ENCODE results near the gene FBXL20. TPM values are rescaled to one million over a fixed set of nuclear protein-coding genes. Genes with fewer than 3 reads are reported as not detected.

The FBXL20 gene
- total and polyA plus RNA-seq, 9 of the 15 experiments (the other 6 are each of a cell fraction or from before 2014, with no cell fraction given): 1.8 to 15.1 (median 5.6) TPM

- TF ChIP-seq MNT (conservative IDR thresholded peaks at IDR 0.05) (peak; percentile 22 to 70; a peak in 2 of 4 replicates), POLR2G (IDR thresholded peaks at IDR 0.05; ENCODE audit: low read depth, low read length) (peak; percentile 77), PRDM10 (IDR thresholded peaks at IDR 0.05; ENCODE audit: partially characterized antibody) (peak; percentile 25), SETDB1 (IDR thresholded peaks at IDR 0.05; ENCODE audit: low read length) (no peak), RBM17 (IDR thresholded peaks at IDR 0.05; ENCODE audit: borderline replicate concordance, low read depth, low read length) (no peak), SMARCA5 (IDR thresholded peaks at IDR 0.05) (0 out of 2 replicates have a peak, but pooled peaks have one; percentile 29), ARID2 (IDR thresholded peaks at IDR 0.05) (peak; percentile 44; the same call in 1 of the 2 replicates), ZNF431 (CRISPR knock-in tag; IDR thresholded peaks at IDR 0.05) (no peak), ZNF253 (CRISPR knock-in tag; conservative IDR thresholded peaks at IDR 0.05) (no peak), STAT6 (CRISPR knock-in tag; IDR thresholded peaks at IDR 0.05) (no peak), TAF9B (IDR thresholded peaks at IDR 0.05; ENCODE audit: partially characterized antibody) (peak; percentile 97), CXXC5 (CRISPR knock-in tag; IDR thresholded peaks at IDR 0.05) (peak; percentile 68; the same call in 1 of the 2 replicates), MYBL2 (IDR thresholded peaks at IDR 0.05; ENCODE audit: low read depth) (peak; percentile 53; the same call in 1 of the 2 replicates), MYBL2 (CRISPR knock-in tag; IDR thresholded peaks at IDR 0.05; ENCODE audit: borderline replicate concordance) (no peak), TCF7L2 (IDR thresholded peaks at IDR 0.05; ENCODE audit: low read depth, low read length) (peak; percentile 84), ZHX1 (conservative IDR thresholded peaks at IDR 0.05; ENCODE audit: low read length) (peak; percentile 91; the same call in 1 of the 2 replicates), RB1 (IDR thresholded peaks at IDR 0.05; ENCODE audit: low read depth) (0 out of 2 replicates have a peak, but pooled peaks have one; percentile 34)
Observed at GRCh38 chr17:39450847-39451581, 49.6 kb upstream of the FBXL20 start, which contains the start of gene MED1 (continued).
